HepG2 (cell line): Measurements from ENCODE around the gene UNC13D. TPM values are rescaled to one million over a fixed set of nuclear protein-coding genes. Genes with fewer than 3 reads are reported as not detected.

ENCODE experiments used
- ATAC-seq: fragments of 200-7000 bp; cut with Tn5 transposase; 3 replicates; pipeline ENCODE4 v1.9.1; 2020; ENCODE audit warnings: mild to moderate bottlenecking, moderate library complexity
- BruUV-seq: library from RNA; stranded (reverse); fragments of 400-500 nt; replicated peaks from 2 replicates; lab custom pipeline; 2021; lab: Mats Ljungman, UMichigan
- CTCF ChIA-PET: fragments of 300-600 bp; formaldehyde crosslinking; extraction: SDS; loops from one replicate; lab custom pipeline; 2021; ENCODE audit warnings: low total read pairs, inconsistent platforms, low intra/inter-chr PET ratio; lab: Yijun Ruan, JAX
- POLR2A ChIA-PET: fragments of 350-600 bp; sonication (Branson Sonifier 250); formaldehyde crosslinking; loops from one replicate; lab custom pipeline; 2020; ENCODE audit warnings: antibody characterized with exemption, inconsistent platforms; lab: Yijun Ruan, JAX
- DNase-seq: peaks from one replicate; pipeline ENCODE4 v3.0.0-alpha.2; 2015; ENCODE audit warnings: low spot score
- FAIRE-seq: peaks from 3 replicates; lab custom pipeline; 2011; peaks lifted over from hg19 to GRCh38; lab: Jason Lieb, UNC
- H2AFZ ChIP-seq: one replicate; pipeline ENCODE4 v1.6.1; 2011; ENCODE audit warnings: low read length, inconsistent platforms
- H3K27ac ChIP-seq: fragments of 300-600 bp; 3 replicates; pipeline ENCODE4 v1.8.0; 2011; ENCODE audit warnings: mixed run types, mild to moderate bottlenecking, mixed read lengths, low read length, inconsistent platforms; ENCODE audit not compliant: insufficient read depth; ENCODE audit errors: extremely low read length
- H3K27me3 ChIP-seq, 2 experiments: fragments of 200-600 bp in 1 of 2; 2 replicates in 1 of 2; 3 replicates in 1 of 2; pipeline versions ENCODE4 v1.6.0 to v1.8.0; 2011; ENCODE audit warnings: low read length in 2 of 2, mild to moderate bottlenecking in 2 of 2, moderate library complexity in 2 of 2, inconsistent platforms in 1 of 2; ENCODE audit not compliant: insufficient read depth in 2 of 2, control insufficient read depth in 1 of 2
- H3K36me3 ChIP-seq, 2 experiments: fragments of 200-600 bp in 1 of 2; replicated peaks in 1 of 2; 2 replicates in 1 of 2; 3 replicates in 1 of 2; pipeline versions ENCODE4 v1.5.1 to v1.8.0; 2011; ENCODE audit warnings: low read length in 2 of 2, inconsistent platforms in 1 of 2; ENCODE audit not compliant: insufficient read depth in 2 of 2, control insufficient read depth in 1 of 2
- H3K4me1 ChIP-seq: 2 replicates; pipeline ENCODE4 v1.5.1; 2012; ENCODE audit warnings: low read length, inconsistent platforms; ENCODE audit not compliant: insufficient read depth
- H3K4me2 ChIP-seq: 2 replicates; pipeline ENCODE4 v1.6.0; 2011; ENCODE audit warnings: low read depth, low read length, inconsistent platforms
- H3K4me3 ChIP-seq, 3 experiments: fragments of 200-600 bp in 1 of 3; sonication (generic), shearing (Covaris generic) in 1 of 3; replicated peaks in 1 of 3; 2 replicates each; pipeline ENCODE4 v1.5.1; 2011 to 2016; ENCODE audit warnings: low read length in 3 of 3, inconsistent platforms in 2 of 3, low read depth in 2 of 3, mild to moderate bottlenecking in 2 of 3, control low read depth in 1 of 3, mixed read lengths in 1 of 3; ENCODE audit not compliant: insufficient read depth in 1 of 3
- H3K79me2 ChIP-seq: one replicate; pipeline ENCODE4 v1.6.1; 2011; ENCODE audit warnings: low read length, inconsistent platforms; ENCODE audit not compliant: insufficient read depth
- H3K9ac ChIP-seq: 2 replicates; pipeline ENCODE4 v1.6.0; 2011; ENCODE audit warnings: mild to moderate bottlenecking, low read depth, low read length, inconsistent platforms; ENCODE audit not compliant: insufficient read depth
- H3K9me3 ChIP-seq: 2 replicates; pipeline ENCODE4 v1.5.1; 2012; ENCODE audit warnings: mild to moderate bottlenecking, low read length
- H4K20me1 ChIP-seq: 2 replicates; pipeline ENCODE4 v1.6.0; 2011; ENCODE audit warnings: inconsistent platforms, mild to moderate bottlenecking, low read length, moderate library complexity; ENCODE audit not compliant: insufficient read depth
- AKNA ChIP-seq: sonication (generic); formaldehyde crosslinking; IDR thresholded peaks from 2 replicates; pipeline ENCODE4 v1.4.0; 2020; ENCODE audit warnings: missing genetic modification reagents, borderline replicate concordance
- RAD51 ChIP-seq: fragments of 450-650 bp; IDR thresholded peaks from 2 replicates; pipeline ENCODE4 v1.6.1; 2016; ENCODE audit warnings: borderline replicate concordance
- RBM22 ChIP-seq: fragments of 200-400 bp; formaldehyde crosslinking; optimal IDR thresholded peaks from 2 replicates; pipeline ENCODE3; 2017; ENCODE audit warnings: mild to moderate bottlenecking, low read length, moderate library complexity
- WGBS: methylation state at CpG from one replicate; pipeline ENCODE4 v1.1.6; 2017; ENCODE audit warnings: low lambda C conversion rate; 5-methylcytosine and 5-hydroxymethylcytosine counted together
- in situ Hi-C: cut with HindIII; loops from 2 replicates; pipeline ENCODE4 v1.10.0; 2017; ENCODE audit warnings: low pct_unique_long_range_greater_than_20kb; ENCODE audit not compliant: extremely low pct_ligation_motif_present
- intact Hi-C: fragments of 100-400 bp; cut with micrococcal nuclease; formaldehyde crosslinking; loops from one replicate; pipeline ENCODE4 v1.10.0; 2022; ENCODE audit not compliant: unreplicated experiment
- polyA plus RNA-seq, 8 experiments: library from polyadenylated mRNA; depleted of rRNA in 3 of 8; stranded (reverse) in 7 of 8; unstranded in 1 of 8; fragments of >200 nt; fragmentation: Illumina TruSeq in 4 of 8; extraction: Trizol in 4 of 8; gene quantifications; 2 replicates each; pipeline versions ENCODE4 v1.2.1 to v1.2.3, GENCODE V29; 2011 to 2016; ENCODE audit warnings: low read depth in 4 of 8, missing spikeins in 1 of 8, mixed read lengths in 1 of 8; ENCODE audit not compliant: insufficient read depth in 1 of 8
- total RNA-seq, 5 experiments: library from RNA; depleted of rRNA; stranded (reverse); fragments of >200 nt; fragmentation: Illumina TruSeq; extraction: Trizol; gene quantifications; 2 replicates each; pipeline ENCODE4 v1.2.3, GENCODE V29; 2016; ENCODE audit warnings: low read depth in 1 of 5
- TF ChIP-seq, protein P1 (sequence below): sonication (generic); formaldehyde crosslinking; IDR thresholded peaks from 2 replicates; pipeline ENCODE4 v1.8.0; 2022; ENCODE audit warnings: mild to moderate bottlenecking, missing genetic modification reagents

The UNC13D gene
- total and polyA plus RNA-seq, 2 of the 13 experiments (the other 11 are each of a cell fraction or from before 2014, with no cell fraction given): 29.7 to 42.7 TPM

DNA sequence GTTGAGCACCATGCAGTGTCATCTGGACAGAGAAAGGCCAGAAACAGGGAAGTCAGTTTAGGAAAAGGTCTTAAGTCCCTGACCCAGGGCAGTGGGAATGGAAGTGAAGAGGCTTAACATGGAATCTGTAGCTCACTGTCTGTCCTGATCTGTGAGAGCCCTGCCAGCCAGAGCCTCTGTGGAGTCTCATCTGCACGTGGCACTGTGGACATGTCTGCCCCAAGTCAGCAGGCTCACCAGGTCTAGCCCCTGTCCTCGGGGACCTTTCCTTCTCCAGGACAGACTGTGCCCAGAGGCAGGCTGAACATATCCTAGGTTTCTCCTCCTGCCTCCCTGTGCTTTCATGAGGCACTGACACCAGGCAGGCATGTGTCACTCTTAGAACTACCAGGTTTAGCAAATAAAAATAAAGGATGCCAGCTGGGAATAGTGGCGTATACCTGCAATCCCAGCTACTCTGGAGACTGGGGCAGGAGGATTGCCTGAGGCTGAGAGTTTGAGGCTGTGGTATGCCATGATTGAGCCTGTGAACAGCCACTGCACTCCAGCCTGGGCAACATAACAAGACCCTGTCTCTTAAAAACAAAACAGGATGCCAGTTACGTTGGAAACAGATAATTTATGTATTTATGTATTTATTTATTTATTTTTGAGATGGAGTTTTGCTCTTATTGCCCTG lies 37.2 kb downstream of the UNC13D start:
- TF ChIP-seq RAD51: no peak
- TF ChIP-seq RBM22: peak; percentile 74
- TF ChIP-seq, all 625 proteins: peak for 1
- Histone ChIP-seq H3K79me2 (peaks cover 7% of the 10 kb centered on the region), H3K27me3 (no peaks in the 10 kb centered on the region), H3K4me1 (no peaks in the 10 kb centered on the region), H3K9me3 (no peaks in the 10 kb centered on the region), H4K20me1 (no peaks in the 10 kb centered on the region), H3K9ac (no peak overlapping the region), H3K4me2 (no peak overlapping the region), H3K4me3 (no peak overlapping the region), H3K27ac (no peak overlapping the region), H2AFZ (no peak overlapping the region), H3K36me3 (peaks cover 25 to 41% of the 10 kb centered on the region in 2 experiments; a peak in 4 of 5 replicates)
- ChIA-PET POLR2A (interaction anchor here (3.0 kb wide), 1 partner anchor 27 kb away, joined by 11 read pairs; a partner anchor contains a TSS), CTCF (no interaction called here)
- in situ Hi-C loops: no loop called here
- no TSS peak for BruUV-seq
- no peak for DNase-seq
- peak; percentile 19; the same call in 2 of the 3 replicates for ATAC-seq
- FAIRE-seq: no peak
- intact Hi-C loops: no loop called here
- 100% methylated on average over 3 of the region's 4 CpGs for WGBS

DNA sequence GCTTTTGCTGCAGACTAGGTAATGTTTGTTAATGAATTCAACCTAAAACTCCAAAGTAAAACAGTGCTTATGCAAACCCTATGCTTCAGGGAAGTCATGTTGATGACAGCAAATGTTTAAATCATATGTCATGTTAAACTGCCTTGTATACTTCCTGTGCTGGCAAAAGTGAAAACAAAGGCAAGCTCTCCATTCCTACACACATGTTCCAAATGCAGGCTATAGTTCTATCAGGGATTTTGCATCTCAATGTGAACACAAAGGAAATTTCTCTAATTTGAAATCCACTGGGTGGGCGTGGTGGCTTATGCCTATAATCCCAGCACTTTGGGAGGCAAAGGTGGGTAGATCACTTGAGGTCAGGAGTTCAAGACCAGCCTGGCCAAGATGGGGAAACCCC lies 40.3 kb downstream of the UNC13D start:
- BruUV-seq: no TSS peak
- Histone ChIP-seq H3K4me2 (no peak overlapping the region), H3K36me3 (peaks cover 12 to 29% of the 10 kb centered on the region in 2 experiments), H3K9me3 (no peaks in the 10 kb centered on the region), H3K27me3 (no peaks in the 10 kb centered on the region), H3K4me3 (no peak overlapping the region), H3K27ac (no peak overlapping the region), H3K4me1 (no peaks in the 10 kb centered on the region), H4K20me1 (no peaks in the 10 kb centered on the region), H3K9ac (no peak overlapping the region), H2AFZ (no peak overlapping the region), H3K79me2 (peaks cover 7% of the 10 kb centered on the region)
- DNase-seq (no peak), FAIRE-seq (no peak), ATAC-seq (no peak)
- CTCF ChIA-PET: no interaction called here
- in situ Hi-C loops (no loop called here), intact Hi-C loops (no loop called here)
- TF ChIP-seq, protein P1, sequence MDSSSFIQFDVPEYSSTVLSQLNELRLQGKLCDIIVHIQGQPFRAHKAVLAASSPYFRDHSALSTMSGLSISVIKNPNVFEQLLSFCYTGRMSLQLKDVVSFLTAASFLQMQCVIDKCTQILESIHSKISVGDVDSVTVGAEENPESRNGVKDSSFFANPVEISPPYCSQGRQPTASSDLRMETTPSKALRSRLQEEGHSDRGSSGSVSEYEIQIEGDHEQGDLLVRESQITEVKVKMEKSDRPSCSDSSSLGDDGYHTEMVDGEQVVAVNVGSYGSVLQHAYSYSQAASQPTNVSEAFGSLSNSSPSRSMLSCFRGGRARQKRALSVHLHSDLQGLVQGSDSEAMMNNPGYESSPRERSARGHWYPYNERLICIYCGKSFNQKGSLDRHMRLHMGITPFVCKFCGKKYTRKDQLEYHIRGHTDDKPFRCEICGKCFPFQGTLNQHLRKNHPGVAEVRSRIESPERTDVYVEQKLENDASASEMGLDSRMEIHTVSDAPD (CRISPR knock-in tag): no peak
- no peak for TF ChIP-seq AKNA (CRISPR knock-in tag)
- POLR2A ChIA-PET: interaction anchor here (0.9 to 2.4 kb wide), 3 partner anchors 24 to 69 kb away, joined by 3 to 14 read pairs (median 4); partner anchors contain the start of gene WBP2
- 94% methylated on average over 1 of the region's 1 CpG for WGBS
